Esophagus squamous epithelium (tissue), 4 donors: ENCODE measurements around the gene PRR20G.

Source experiments
- CTCF ChIP-seq, 6 experiments: fragments of 450-650 bp in 4 of 6; fragments of 200-600 bp in 2 of 6; sonication (generic) in 2 of 6; IDR thresholded peaks; one replicate each; pipeline ENCODE4 v1.5.1; 2016 to 2019; ENCODE audit warnings: antibody characterized with exemption in 6 of 6, mild to moderate bottlenecking in 4 of 6, moderate library complexity in 4 of 6
- POLR2A ChIP-seq, 4 donors: fragments of 450-650 bp; IDR thresholded peaks; one replicate each; pipeline ENCODE4 v1.6.1; 2017; ENCODE audit warnings: antibody characterized with exemption in 4 of 4, mild to moderate bottlenecking in 4 of 4, moderate library complexity in 3 of 4

- TF ChIP-seq CTCF (IDR thresholded peaks at IDR 0.05) (no peak), POLR2A (IDR thresholded peaks at IDR 0.05) (no peak)
These were observed 48.3 kb upstream of the PRR20G start for GRCh38 chr3:127336101-127336500.
